HEK293T (cell line): ENCODE measurements around the gene WDR49.

ENCODE experiments used
- ARNT ChIP-seq: fragments of 450-650 bp; IDR thresholded peaks from 2 replicates; pipeline ENCODE4 v1.6.1; 2017; ENCODE audit warnings: mild to moderate bottlenecking
- FOXA1 ChIP-seq: fragments of 450-650 bp; IDR thresholded peaks from 2 replicates; pipeline ENCODE4 v1.6.1; 2016; ENCODE audit warnings: mild to moderate bottlenecking
- HDGF ChIP-seq: fragments of 450-650 bp; IDR thresholded peaks from 2 replicates; pipeline ENCODE4 v1.6.1; 2017; ENCODE audit warnings: antibody characterized with exemption, borderline replicate concordance

GRCh38 chr3:167554898-167555297, 98.8 kb downstream of the WDR49 start:
- TF ChIP-seq FOXA1 (no peak), HDGF (no peak), ARNT (no peak)
